ENCODE data around the gene LCMT1.

- no peak for TF ChIP-seq EZH2 (IDR thresholded peaks at IDR 0.05; ENCODE audit: low read depth)
- TF ChIP-seq, protein P1, sequence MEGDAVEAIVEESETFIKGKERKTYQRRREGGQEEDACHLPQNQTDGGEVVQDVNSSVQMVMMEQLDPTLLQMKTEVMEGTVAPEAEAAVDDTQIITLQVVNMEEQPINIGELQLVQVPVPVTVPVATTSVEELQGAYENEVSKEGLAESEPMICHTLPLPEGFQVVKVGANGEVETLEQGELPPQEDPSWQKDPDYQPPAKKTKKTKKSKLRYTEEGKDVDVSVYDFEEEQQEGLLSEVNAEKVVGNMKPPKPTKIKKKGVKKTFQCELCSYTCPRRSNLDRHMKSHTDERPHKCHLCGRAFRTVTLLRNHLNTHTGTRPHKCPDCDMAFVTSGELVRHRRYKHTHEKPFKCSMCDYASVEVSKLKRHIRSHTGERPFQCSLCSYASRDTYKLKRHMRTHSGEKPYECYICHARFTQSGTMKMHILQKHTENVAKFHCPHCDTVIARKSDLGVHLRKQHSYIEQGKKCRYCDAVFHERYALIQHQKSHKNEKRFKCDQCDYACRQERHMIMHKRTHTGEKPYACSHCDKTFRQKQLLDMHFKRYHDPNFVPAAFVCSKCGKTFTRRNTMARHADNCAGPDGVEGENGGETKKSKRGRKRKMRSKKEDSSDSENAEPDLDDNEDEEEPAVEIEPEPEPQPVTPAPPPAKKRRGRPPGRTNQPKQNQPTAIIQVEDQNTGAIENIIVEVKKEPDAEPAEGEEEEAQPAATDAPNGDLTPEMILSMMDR (conservative IDR thresholded peaks at IDR 0.05): 0 out of 2 replicates have a peak, but pooled peaks have one; percentile 42
Measured at GRCh38 chr16:25135254-25135878, 23.8 kb downstream of the LCMT1 start.

Measured in PC-9 (cell line).